ENCODE data around the gene CRACR2B.

CRACR2B gene

GRCh38 chr11:831118-831864 lies 3.6 kb downstream of the CRACR2B start:
- no peak for TF ChIP-seq GATA2 (IDR thresholded peaks at IDR 0.05; ENCODE audit: low read depth, low read length)
- no peak for TF ChIP-seq GATA3 (IDR thresholded peaks at IDR 0.05; ENCODE audit: low read depth, low read length)

GRCh38 chr11:831961-832528 lies 4.3 kb downstream of the CRACR2B start:
- TF ChIP-seq GATA3 (IDR thresholded peaks at IDR 0.05; ENCODE audit: low read depth, low read length) (no peak), GATA2 (IDR thresholded peaks at IDR 0.05; ENCODE audit: low read depth, low read length) (no peak)

- no peak for TF ChIP-seq GATA3 (IDR thresholded peaks at IDR 0.05; ENCODE audit: low read depth, low read length)
- no peak for TF ChIP-seq GATA2 (IDR thresholded peaks at IDR 0.05; ENCODE audit: low read depth, low read length)
Observed at GRCh38 chr11:832529-833113, 4.9 kb downstream of the CRACR2B start, which contains the start of gene CD151. Gene CD151, plus strand, starts transcription at chr11:832952. Its CDS starts 3,118 bp downstream, at chr11:836070.

GRCh38 chr11:833114-833791 lies 5.5 kb downstream of the CRACR2B start:
- TF ChIP-seq GATA3 (IDR thresholded peaks at IDR 0.05; ENCODE audit: low read depth, low read length): no peak
- no peak for TF ChIP-seq GATA2 (IDR thresholded peaks at IDR 0.05; ENCODE audit: low read depth, low read length)

DNA sequence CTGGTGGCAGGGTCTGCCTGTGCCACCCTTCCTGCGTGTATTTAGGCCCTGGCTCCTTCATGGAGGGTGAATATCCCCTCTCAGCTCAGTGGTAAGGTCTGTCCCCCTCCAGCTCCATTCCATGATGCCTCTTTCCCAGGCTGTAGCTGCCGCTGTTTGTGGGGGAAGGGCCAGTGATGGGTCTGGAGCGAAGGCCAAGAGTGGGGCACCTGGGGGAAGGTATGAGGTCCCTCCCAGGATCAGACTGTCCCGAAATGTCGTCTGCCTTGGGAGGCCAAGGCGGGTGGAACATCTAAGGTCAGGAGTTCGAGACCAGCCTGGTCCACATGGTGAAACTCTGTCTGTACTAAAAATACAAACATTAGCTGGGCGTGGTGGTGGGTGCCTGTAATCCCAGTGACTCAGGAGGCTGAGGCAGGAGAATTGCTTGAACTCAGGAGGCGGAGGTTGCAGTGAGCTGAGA lies 6.2 kb downstream of the CRACR2B start:
- TF ChIP-seq GATA3 (IDR thresholded peaks at IDR 0.05; ENCODE audit: low read depth, low read length): no peak
- no peak for TF ChIP-seq GATA2 (IDR thresholded peaks at IDR 0.05; ENCODE audit: low read depth, low read length)

DNA sequence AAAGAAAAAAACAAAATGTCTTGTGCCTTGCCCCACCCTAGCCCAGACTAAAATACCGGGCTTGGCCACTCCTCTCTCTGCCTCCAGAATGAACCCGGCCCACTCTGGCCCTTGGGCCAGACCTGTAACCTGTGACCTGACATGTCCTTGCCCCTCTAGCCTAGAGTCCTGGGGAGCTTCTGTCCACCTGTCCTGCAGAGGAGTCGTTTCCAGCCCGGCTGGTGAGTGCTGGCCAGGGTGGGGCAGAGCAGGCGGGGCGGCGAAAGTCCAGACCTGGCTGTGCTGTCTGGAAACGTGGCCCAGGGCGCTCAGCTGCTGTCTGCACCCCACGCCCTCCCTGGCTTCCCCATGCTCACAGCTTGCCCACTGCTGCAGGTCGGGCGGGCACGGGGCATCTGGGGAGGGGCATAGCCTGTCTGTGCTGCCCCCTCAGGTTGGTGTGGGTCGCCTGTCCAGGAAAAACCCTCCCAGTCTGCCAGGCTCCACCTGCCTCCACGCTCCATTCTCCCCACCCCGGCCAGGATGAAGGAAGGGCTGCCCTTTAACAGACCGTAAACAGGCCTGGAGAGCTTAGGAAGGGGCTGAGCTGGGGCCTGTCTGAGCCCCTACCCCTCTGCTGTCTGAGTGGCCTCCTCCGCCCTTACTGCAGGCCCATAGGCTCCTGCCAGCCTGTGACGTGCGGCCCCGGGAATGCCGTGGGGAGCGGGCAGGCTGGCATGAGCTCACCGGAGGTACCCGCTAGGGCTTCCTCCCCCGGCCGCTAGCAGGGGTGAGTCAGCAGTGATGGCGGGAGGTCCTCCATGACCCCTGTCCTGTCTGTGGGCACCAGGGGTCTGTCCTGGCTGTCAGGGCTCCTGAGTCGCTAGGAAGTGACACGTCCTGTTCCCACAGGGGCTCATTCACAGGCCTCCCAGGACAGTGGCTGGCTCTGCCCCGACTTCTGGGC lies 6.9 kb downstream of the CRACR2B start:
- TF ChIP-seq GATA3 (IDR thresholded peaks at IDR 0.05; ENCODE audit: low read depth, low read length) (no peak), GATA2 (IDR thresholded peaks at IDR 0.05; ENCODE audit: low read depth, low read length) (no peak)

- no peak for TF ChIP-seq GATA3 (IDR thresholded peaks at IDR 0.05; ENCODE audit: low read depth, low read length)
- TF ChIP-seq GATA2 (IDR thresholded peaks at IDR 0.05; ENCODE audit: low read depth, low read length): no peak
Observed at GRCh38 chr11:836274-836673, 8.6 kb downstream of the CRACR2B start.

- TF ChIP-seq GATA3 (IDR thresholded peaks at IDR 0.05; ENCODE audit: low read depth, low read length) (no peak), GATA2 (IDR thresholded peaks at IDR 0.05; ENCODE audit: low read depth, low read length) (no peak)
Observed at GRCh38 chr11:836700-837099, 9.0 kb downstream of the CRACR2B start.

GRCh38 chr11:837189-837989 lies 9.7 kb downstream of the CRACR2B start:
- TF ChIP-seq GATA2 (IDR thresholded peaks at IDR 0.05; ENCODE audit: low read depth, low read length) (no peak), GATA3 (IDR thresholded peaks at IDR 0.05; ENCODE audit: low read depth, low read length) (no peak)

DNA sequence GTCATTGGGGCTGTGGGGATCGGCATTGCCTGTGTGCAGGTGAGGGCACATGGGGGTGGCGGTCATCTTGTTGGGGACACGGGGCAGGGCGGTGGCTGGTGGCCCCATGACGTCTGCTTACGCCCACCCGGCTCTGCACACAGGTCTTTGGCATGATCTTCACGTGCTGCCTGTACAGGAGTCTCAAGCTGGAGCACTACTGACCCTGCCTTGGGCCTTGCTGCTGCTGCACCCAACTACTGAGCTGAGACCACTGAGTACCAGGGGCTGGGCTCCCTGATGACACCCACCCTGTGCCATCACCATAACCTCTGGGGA lies 10.2 kb downstream of the CRACR2B start:
- TF ChIP-seq GATA2 (IDR thresholded peaks at IDR 0.05; ENCODE audit: low read depth, low read length): no peak
- no peak for TF ChIP-seq GATA3 (IDR thresholded peaks at IDR 0.05; ENCODE audit: low read depth, low read length)

DNA sequence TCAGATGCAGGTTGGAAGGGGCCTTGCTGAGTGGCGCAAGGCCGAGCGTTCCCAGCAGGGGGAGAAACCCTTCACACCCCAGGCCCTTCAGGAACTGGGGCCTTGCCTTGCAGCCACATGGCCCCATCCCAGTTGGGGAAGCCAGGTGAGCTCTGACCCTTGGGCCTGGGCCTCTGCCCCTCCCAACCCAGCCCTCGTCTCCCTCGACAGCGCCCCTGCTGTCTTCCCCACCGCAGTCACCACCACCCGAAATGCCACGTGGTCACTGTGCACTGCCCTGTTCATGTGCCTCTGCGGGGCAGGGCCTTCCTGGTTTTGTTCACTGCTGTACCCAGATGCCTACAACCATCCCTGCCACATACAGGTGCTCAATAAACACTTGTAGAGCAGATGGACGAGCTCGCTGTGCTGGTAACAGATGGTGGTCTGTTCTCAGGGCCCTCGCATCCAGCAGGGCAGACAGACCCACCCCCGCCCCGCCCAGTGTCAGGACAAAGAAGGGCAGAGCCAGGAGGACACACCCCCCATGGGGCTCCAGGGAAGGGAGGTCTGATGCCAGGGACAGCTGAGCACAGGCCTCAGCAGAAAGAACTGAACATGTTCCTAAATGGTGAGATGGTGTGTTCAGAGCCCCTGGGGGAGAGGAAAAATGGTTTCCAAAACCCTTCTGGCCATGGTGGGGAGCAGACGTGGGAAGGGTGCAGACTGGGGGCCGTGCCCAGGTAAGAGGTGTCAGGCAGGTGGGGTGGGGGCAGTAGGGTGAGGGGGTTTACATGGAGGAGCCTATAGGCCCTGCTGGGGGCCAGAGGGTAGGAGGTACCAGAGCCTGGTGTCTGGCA lies 10.9 kb downstream of the CRACR2B start:
- no peak for TF ChIP-seq GATA3 (IDR thresholded peaks at IDR 0.05; ENCODE audit: low read depth, low read length)
- TF ChIP-seq GATA2 (IDR thresholded peaks at IDR 0.05; ENCODE audit: low read depth, low read length): no peak

- TF ChIP-seq GATA3 (IDR thresholded peaks at IDR 0.05; ENCODE audit: low read depth, low read length): no peak
- no peak for TF ChIP-seq GATA2 (IDR thresholded peaks at IDR 0.05; ENCODE audit: low read depth, low read length)
Observed at GRCh38 chr11:839280-839623, 11.5 kb downstream of the CRACR2B start.
